Stimulated activated naive CD4-positive, alpha-beta T cell treated with Interleukin-2 at 50 U/mL for 16 hours (primary cell): Measurements from ENCODE around the gene ARL15.
"Not testable (repeated sequence)": the region's sequence is repeated elsewhere in the genome, so short reads cannot be mapped to it uniquely, and the experiment has no call there.

ENCODE experiments used
- DNase-seq: peaks from one replicate; lab custom pipeline; 2025; lab: John Stamatoyannopoulos, UW

Gene ARL15

GRCh38 chr5:54090495-54091120 lies 219.8 kb downstream of the ARL15 start:
- no peak for DNase-seq

- no peak for DNase-seq
Observed at GRCh38 chr5:54088081-54088480, 222.3 kb downstream of the ARL15 start.

- DNase-seq = no peak
Observed at GRCh38 chr5:54087436-54087835, 222.9 kb downstream of the ARL15 start.

- no peak for DNase-seq
Observed at GRCh38 chr5:54086191-54086590, 224.2 kb downstream of the ARL15 start.

GRCh38 chr5:54084696-54085095 lies 225.7 kb downstream of the ARL15 start:
- DNase-seq = no peak

- no peak for DNase-seq
Observed at GRCh38 chr5:54083851-54084250, 226.5 kb downstream of the ARL15 start.

GRCh38 chr5:54083245-54083644 lies 227.1 kb downstream of the ARL15 start:
- no peak for DNase-seq

GRCh38 chr5:54081415-54081814 lies 229.0 kb downstream of the ARL15 start:
- no peak for DNase-seq

- DNase-seq = no peak
Observed at GRCh38 chr5:54080831-54081230, 229.5 kb downstream of the ARL15 start.

- DNase-seq = no peak
Observed at GRCh38 chr5:54073735-54074134, 236.6 kb downstream of the ARL15 start.

GRCh38 chr5:54073131-54073530 lies 237.2 kb downstream of the ARL15 start:
- DNase-seq = no peak

- no peak for DNase-seq
Observed at GRCh38 chr5:54066433-54066832, 243.9 kb downstream of the ARL15 start.

GRCh38 chr5:54063817-54064216 lies 246.6 kb downstream of the ARL15 start:
- no peak for DNase-seq

- DNase-seq = no peak
Observed at GRCh38 chr5:54062958-54063357, 247.4 kb downstream of the ARL15 start.

GRCh38 chr5:54060919-54061318 lies 249.5 kb downstream of the ARL15 start:
- DNase-seq = not testable (repeated sequence)

GRCh38 chr5:54049963-54050362 lies 260.4 kb downstream of the ARL15 start:
- no peak for DNase-seq

GRCh38 chr5:54049144-54049543 lies 261.2 kb downstream of the ARL15 start:
- DNase-seq = no peak

GRCh38 chr5:54045077-54045792 lies 265.1 kb downstream of the ARL15 start:
- DNase-seq = no peak

GRCh38 chr5:54044276-54044675 lies 266.1 kb downstream of the ARL15 start:
- not testable (repeated sequence) for DNase-seq

GRCh38 chr5:54040804-54041203 lies 269.6 kb downstream of the ARL15 start:
- no peak for DNase-seq

- no peak for DNase-seq
Observed at GRCh38 chr5:54040018-54040417, 270.4 kb downstream of the ARL15 start.

GRCh38 chr5:54037205-54037604 lies 273.2 kb downstream of the ARL15 start:
- DNase-seq = no peak

- no peak for DNase-seq
Observed at GRCh38 chr5:54030981-54031380, 279.4 kb downstream of the ARL15 start.

GRCh38 chr5:54024466-54024865 lies 285.9 kb downstream of the ARL15 start:
- DNase-seq = no peak
